ENCODE results near the gene TNFRSF4.
"Not testable (repeated sequence)": the region's sequence is repeated elsewhere in the genome, so short reads cannot be mapped to it uniquely, and the experiment has no call there.

The TNFRSF4 gene

DNA sequence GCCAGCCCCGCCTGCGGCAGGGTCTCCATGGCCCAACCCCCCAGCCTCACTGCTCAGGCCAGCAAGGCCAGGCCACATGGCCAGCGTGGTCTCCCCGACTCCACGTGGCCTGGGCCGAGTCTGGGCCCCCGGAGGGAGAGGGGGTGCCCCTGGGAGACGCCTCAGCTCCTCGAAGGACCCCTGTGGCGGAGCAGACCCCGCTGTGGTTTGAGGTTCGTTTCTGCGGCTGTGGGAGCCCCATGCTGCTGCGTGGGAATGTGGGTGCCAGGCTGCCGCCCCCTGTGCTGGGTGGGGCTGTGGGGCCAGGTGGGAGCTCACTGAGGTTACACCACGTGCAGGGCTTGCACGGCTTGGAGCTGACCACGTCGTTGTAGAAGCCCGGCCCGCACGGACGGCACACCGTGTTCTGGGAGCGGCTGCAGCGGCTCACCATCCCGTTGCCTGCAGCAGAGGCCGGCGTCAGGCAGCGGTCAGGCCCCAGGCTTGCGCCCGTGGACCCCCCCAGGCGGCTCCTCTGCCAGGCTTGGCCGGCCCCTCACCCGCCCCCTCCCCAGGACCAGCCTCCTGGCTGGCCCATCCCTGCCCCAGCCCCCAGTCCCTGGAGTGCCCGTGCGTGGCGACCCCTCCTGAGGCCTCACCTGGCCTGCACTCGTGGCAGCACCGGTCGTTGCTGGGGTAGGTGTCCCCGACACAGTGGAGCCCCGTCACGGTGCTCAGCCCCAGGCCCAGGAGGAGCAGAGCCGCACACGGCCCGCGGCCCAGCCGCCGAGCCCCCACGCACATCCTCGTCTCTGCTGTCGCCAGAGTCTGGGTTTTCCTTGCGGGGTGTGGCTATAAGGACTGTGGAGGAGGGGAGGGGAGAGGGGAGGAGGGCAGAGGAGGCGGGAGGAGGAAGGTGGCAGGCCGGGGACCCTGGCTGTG, at the start of gene TNFRSF4:
TSS of gene TNFRSF4 (minus strand) at position 809 of the 921 bp plus-strand sequence. CDS start at position 783, 26 bp downstream.
- no peak for DNase-seq

DNA sequence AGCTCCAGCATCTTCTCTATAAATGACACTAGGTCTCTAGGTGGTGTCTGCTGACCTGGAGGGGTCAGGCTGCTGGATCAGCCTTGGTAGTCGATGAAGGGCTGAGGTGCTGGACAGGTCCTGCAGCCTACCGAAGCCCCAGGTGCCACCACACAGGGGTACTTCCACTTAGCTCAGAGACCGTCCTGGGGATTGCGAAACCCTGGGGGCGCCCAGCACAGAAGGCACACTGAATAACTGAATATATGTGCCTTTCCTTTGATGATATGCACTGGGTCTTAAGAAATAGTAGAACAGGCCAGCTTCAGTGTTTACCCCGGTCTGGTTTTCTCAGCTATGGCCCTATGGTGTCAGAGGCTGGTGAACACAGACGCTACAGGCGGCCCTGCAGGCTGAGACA, 48.8 kb upstream of the TNFRSF4 start:
- no peak for DNase-seq

DNA sequence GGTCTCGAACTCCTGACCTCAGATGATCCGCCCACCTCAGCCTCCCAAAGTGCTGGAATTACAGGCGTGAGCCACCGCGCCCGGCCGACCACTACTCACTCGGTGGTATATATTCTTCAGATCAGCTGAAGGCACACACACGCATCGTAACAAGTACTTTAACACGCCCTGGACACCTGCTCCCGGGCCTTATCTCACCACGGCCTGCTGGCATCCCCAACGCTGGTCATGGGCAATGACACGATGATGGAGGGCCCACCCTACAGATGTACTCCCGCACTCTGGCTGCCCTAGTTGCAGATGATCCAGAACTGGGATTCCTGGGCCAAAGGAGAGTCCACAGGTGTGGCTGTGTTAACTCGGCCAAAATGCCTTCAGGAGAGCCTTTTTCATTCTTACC, 48.1 kb upstream of the TNFRSF4 start:
- DNase-seq: no peak

DNA sequence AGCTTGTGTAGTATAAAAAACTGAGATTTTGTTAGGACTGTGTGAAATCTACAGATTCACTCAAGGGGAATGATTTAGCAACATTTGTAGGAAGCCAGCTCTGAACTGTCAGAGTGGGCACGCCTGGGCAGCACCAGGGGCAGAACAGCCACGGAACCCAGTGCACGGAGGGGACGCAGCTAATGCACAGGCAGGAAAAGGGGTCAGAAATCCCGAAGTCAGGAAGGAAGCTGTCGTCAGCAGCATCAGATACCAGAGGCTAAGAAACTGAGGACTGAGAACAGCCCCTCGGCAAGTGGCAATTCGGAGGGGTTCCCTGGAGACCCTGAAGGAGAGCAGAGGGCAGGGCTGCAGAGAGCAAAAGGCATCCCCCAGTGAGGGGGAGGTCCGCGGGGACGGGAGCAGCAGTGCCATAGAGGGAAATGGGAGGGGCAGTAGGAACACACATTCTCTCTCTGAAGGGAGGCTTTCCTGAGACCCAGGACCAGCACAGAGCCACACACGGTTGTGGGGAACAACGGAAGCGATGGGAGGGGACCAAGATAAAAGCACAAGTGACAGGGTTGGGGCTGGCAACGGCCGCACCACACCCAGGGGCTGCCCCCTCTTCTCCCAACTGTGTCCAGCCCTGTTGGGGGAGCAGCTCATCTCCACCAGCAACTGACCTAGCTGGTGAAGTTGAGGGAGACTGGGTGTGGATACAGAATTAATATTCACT, 47.0 kb upstream of the TNFRSF4 start:
- DNase-seq: no peak

DNA sequence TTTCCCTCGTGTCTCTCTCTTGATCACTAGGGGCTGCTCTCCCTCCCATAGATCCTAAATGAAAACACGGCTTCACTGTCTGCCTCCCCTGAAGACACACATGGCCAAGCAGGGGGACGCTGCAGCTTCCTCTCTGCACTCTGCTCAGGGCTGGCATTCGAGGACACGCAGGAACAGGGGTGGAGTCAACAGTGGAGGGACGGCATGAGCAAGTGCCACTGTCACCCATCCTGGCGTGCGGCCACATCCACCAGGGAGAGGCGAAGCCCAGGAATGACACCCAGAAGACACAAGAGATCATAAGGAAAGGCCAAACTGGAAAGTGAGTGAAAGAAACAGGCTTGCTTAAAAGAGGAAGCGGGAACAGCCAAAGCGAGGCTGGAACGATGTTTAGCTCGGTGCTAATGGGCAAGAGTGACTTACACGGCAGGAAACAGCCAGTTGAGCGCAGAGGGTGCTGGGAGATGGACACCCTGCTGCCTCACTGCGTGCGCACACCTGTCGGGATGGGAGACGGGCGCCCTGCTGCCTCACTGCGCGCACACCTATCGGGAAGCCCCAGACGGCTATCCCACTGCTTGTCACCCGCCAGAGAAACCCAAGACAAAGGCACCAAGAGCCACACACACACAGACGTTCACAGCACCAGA, 46.1 kb upstream of the TNFRSF4 start:
- no peak for DNase-seq

DNA sequence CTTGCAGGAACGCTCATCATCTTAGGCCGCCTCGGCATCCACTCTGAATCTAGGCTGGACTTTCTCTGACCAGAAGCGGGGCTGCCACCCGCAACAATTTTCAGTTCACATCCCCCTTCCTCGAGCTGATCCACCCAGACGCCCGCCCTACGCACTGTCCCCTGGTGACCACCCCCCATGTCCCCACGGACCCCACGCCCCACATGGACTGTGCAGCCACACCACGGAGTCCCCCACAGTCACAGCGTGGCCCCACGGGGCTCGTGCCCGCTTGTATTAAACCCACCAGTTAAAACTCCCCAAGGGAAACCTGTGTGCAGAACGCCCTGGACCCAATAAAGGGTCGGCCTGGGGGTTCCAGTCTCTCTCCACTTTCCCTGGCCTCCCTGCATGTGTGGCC, 45.6 kb upstream of the TNFRSF4 start:
- no peak for DNase-seq

DNA sequence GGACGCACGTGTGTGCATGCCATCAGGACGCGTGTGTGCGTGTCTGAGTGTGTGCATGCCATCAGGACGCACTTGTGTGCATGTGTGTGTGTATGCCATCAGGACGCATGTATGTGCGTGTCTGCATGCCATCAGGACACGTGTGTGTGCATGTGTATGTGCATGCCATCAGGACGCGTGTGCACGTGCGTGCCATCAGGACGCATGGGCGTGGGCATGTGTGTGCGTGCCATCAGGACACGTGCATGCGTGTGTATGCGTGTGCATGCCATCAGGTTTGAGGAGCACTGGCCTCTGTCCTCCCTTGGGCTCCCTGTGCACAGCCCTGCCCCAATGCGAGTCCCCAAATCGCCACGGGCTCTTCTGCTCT, 45.2 kb upstream of the TNFRSF4 start:
- no peak for DNase-seq

DNA sequence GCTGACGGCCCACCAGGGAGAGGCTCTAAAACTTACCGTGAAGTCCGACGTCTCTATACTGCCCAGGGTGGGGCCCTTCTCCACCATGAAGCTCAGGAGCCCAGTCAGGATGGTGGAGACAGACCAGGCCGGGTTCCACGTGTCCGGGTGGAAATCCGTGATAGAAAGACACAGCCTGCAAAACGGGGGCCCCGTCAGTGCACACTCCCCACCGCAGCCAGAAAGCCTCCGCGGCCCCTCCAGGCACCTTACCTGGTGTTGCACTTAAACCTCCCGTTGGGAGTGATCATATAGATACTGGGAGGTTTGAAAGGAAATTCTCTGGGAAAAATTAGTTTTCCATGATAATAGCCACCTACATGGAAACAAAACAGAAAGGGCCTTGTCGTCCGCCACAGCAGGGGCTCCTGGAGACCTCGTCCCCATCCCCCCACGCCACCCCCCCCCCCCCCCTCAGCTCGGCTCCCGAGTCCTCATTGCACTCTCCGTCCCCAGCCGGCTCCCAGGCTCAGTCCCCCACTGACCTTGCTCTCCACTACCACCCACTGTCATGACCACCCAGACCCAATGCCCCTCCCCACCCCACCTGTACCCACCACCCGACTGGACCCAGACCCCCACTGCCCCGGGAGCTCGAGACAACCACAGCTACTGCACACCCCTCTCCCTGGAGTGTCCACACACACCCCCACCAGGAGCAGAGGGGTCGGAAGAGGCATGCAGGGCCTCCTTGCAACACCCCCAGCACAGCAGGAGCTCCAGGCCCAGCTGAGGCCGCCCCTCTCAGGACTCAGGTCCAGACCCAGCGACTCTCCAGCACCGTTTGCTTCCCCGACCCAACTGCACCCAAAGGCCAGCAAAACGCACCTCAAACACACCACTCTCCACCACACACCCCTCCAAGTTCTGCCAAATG, 43.3 kb upstream of the TNFRSF4 start:
- DNase-seq: no peak

DNA sequence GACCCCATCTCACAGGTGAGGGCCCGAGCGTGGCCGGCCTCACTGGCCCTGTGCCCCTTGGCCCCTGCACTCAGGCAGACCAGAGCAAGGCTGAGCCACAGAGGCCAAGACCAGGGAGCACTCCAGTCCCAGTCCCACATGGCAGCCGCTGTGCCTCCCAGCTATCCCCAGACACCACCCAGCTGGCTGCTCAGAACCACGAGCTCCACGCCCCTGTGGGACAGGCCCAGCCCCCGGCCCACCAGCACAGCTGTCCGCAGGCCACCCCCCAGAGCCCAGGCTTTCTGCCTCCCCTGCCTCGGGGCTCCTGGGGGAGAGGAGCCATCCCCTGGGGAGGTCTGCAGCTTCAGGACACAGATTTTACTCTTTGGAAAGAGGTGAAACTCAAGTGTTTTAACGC, 41.7 kb upstream of the TNFRSF4 start:
- DNase-seq: no peak

DNA sequence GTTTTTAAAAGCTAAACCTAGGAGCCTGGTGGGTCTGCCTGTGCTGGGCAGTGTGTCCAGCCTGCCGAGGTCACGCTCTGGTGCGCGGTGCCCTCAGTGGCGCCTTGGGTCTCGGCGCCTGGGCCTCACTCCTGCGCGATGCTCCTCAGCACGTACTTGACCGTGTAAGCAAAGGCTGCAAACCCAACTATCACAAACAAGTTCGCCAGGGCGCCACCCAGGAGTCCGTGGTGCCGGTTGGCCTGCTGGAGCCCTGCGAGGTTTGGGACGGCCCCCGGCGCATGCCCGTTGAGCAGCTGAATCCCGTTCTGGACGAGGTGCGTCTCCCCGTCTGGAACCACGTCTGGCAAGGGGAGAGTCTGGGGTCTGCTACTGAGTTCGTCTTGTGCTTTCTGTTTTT, 41.1 kb upstream of the TNFRSF4 start:
- DNase-seq: no peak

DNA sequence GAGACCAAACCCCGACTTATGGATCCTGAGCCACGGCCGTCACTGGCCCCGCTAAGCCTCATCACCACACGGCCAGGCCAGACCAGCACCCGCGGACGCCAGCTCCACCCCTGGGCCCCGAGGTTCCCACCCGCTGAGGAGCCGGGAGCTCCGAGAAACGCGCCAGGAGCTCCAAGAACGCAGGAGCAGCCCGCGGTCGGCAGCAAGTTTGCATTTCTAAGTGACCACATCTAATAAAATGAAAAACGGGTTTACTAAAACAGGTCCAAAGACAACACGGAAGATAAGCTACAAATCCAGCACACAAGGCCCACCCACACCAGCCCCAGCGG, 40.7 kb upstream of the TNFRSF4 start:
- no peak for DNase-seq

DNA sequence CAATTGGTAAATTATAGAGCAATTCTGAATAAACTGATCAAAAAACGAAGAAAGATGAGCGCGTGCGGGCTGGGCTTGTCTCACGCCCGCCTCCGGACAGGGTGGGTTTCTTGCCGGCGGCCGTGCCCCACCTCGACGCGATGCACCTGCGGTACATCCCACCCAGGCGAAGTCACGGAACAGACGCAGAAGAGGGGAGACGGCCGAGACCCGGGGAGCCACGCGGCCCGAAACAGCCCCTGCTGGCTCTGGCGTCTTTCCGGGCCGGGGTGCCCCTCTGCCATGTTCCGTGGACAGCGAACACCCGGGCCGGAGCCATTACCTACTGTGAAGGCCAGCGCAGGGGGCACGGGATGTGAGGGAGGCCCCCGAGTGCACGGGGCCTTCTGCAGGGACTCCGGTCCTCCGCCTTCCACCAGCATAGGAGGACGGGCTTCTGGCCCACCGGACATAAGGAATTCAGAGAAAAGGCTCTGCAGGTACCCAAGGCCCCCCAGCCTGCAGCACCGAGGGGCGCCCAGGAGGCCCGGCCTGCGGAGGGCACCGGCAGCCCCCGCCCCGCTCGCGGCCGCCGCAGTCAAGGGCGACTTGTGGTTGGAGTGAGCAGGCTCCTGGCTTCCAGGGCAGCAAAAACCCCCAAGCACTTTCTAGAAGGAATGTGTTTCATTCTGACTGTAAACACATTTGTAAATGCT, 40.2 kb upstream of the TNFRSF4 start:
- no peak for DNase-seq

DNA sequence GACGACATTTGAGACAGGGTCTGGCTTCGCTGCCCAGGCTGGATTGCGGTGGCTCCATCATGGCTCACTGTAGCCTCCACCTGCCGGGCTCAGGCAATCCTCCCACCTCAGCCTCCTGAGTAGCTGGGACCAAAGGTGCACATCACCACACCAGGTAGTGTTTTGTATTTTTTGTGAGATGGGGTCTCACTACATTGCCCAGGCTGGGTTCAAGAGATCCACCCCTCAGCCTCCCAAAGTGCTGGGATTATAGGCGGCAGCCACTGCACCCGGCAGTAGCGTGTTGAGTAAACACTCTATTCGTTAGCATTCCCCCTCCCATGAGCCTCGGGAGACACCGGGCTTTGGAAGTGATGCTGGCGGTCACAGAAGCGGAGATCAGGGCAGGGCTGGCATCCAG, 39.4 kb upstream of the TNFRSF4 start:
- no peak for DNase-seq

DNA sequence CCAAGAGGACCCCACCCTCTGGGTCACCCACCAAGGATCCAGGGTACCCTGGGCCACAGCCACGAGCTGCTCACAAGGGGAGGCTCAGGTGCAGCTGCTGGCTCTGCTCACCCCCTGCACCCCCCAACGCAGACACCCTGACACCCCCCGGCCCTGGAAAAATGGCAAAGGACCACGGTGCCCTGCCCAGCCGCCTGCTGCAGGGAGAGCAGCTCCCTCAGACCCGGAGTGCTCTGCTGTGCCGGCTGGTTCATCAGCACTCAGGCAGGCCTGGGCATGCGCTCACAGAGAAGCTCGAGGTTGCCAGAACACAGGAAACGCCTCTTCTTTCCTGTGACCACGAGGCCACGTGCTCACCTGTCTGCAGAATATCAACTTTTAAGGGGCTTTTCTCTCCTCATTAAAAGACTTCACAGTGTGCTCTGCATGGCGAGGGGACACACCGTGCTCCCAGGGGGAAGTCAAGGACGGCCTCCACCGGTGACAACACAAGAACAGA, 36.9 kb upstream of the TNFRSF4 start:
- DNase-seq: no peak

DNA sequence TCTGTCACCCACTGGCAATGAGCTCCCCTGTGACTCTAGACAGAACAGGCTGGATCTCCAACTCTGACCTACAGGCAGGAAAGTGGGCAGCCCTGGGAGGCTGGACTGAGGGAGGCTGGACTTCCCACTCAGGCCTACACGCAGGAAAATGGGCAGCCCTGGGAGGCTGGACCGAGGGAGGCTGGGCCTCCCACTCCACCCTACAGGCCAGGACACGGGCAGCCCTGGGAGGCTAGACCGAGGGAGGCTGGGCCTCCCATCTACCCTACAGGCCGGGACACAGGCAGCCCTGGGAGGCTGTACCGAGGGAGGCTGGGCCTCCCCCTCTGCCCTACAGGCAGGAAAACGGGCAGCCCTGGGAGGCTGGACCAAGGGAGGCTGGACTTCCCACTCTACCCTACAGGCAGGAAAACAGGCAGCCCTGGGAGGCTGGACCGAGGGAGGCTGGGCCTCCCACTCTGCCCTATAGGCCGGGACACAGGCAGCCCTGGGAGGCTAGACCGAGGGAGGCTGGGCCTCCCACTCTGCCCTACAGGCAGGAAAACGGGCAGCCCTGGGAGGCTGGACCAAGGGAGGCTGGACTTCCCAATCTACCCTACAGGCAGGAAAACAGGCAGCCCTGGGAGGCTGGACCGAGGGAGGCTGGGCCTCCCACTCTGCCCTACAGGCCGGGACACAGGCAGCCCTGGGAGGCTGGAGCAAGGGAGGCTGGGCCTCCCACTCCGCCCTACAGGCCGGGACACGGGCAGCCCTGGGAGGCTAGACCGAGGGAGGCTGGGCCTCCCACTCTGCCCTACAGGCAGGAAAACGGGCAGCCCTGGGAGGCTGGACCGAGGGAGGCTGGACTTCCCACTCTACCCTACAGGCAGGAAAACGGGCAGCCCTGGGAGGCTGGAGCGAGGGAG, 34.3 kb upstream of the TNFRSF4 start:
- not testable (repeated sequence) for DNase-seq

DNA sequence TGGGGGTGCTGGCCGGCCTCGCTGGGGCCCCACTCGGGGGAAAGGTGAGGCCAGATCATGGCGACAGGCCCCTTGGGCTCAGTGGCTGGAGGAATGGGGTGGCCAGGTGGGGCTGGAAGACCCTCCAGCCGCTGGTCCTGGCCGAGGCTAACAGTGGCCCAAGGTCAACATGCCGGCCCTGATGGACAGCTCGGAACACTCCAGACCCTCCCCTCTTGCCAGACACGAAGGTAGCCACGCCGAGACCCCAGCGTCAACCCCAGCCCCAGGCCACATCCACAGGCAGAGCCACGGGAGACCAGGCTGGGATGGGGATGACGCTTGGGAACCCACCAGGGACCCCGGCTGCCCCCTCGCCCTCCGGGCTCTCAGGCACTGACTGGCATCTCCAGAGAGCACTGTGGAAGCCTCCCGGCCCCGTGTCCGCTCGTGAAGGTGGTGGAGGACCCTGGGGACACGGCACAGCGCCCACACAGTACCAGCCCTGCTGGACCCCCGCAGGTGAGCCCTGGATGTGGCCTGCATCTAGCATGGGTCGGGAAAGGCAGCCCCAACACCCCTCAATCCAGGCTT, 33.5 kb upstream of the TNFRSF4 start:
- DNase-seq: no peak

DNA sequence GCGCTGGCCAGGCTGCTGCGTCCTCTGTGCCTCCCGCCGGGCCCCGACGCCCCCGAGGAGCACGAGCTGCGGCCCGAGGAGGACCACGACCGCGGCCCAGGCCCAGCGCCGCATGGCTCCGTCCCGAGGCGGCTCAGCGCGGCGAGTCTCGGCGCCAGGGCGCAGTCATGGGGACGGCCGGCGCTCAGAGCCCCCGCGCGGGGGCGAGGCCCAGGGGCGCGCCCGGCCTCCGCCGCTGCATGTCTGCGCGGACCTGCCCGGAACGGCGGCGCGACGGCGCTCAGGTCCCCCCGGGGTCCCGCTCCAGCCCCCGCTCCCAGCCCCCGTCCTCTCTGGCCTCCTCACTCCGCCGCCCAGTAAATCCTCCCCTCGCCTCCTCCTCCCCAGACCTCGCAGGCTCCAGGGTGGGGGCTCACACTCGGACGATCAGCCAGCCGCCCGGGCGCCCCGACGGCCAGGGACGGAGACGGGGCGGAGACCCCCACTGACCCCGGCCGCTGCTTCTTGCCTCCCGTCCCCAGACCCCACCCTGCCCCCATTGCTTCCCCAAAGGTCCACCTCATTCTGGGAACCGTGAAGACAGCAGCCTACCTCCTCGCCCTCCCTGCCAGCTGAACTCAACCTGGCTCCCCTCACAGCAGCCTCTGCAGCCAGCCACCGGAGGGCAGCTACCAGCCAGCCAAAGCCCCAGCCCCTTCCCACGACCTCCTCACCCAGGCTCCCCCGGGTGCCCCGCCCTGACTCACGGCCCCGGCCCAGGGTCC, 32.8 kb upstream of the TNFRSF4 start, which contains the start of gene C1QTNF12:
TSS of gene C1QTNF12 (minus strand) at position 146 of the 764 bp plus-strand sequence. CDS start at position 114, 32 bp downstream.
- DNase-seq: no peak

DNA sequence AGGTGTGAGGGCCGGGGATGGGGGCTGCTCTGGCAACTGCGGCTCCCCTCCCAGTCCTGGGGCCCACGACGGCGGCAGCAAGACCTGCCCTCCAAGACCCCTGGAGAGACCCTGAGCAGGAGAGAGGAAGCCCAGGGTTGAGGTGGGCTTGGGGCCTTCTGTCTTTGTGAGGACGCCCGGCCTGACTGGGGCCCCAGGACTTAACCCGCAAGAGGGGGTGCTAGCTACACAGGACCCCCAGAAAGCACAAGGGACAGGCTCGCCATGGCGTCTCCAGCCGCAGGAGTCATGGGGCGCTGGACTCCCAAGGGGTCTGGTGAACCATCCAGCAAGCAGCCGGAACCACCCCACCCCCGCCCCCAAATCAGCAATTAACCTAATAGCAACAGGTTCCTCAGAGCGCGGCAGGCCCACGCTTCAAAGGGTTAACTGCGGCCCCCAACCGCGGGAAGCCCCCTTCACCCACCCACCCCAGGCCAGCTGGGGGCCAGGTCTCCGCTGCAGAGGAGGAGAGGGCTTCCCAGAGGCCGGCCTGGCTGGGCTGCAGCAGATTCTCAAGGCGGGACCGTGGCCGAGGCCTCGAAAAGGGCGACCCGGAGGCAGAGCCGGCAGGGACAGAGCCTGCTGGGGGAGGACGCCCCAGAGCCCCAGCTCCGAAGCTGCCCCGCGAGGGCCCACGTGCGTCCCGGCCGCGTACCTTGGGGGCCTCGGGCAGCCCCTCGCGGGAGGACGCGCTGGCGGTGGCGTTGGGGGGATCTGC, 32.0 kb upstream of the TNFRSF4 start:
- no peak for DNase-seq
